ENCODE measurements around the gene NUMBL.

NUMBL gene

GRCh38 chr19:40640744-40641143 lies 49.7 kb downstream of the NUMBL start:
- Mint-ChIP-seq H3K36me3 (ENCODE audit: low read depth) (no peaks in the 10 kb centered on the region), H3K9me3 (no peaks in the 10 kb centered on the region), H3K27me3 (ENCODE audit: low read depth) (peaks cover 15% of the 10 kb centered on the region), H3K4me3 (peak overlapping the region; percentile 34 to 54 (median 52)), H3K27ac (peak overlapping the region; percentile 89 to 97 (median 92)), H3K4me1 (peaks cover 31% of the 10 kb centered on the region)
- TF ChIP-seq CTCF (IDR thresholded peaks at IDR 0.05; ENCODE audit: unreplicated experiment in 3 of 3) = no peak

DNA sequence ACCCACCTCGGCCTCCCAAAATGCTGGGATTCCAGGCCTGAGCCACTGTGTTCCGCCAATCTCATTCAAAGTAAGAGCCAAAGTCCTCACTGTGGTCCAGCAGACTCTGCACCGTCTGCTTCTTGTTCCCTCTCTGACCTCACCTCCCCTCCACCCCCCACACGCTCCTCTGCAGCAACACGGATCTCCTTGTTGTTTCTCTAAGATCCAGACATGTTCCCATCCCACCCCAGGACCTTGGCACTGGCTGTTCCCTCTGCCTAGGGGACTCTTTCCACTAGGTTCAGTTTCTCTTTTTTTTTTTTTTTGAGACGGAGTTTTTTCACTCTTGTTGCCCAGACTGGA lies 50.8 kb downstream of the NUMBL start:
- H3K27me3 Mint-ChIP-seq (ENCODE audit: low read depth) = peaks cover 26% of the 10 kb centered on the region
- TF ChIP-seq CTCF (IDR thresholded peaks at IDR 0.05; ENCODE audit: unreplicated experiment in 3 of 3) = no peak
- no peaks in the 10 kb centered on the region for H3K36me3 Mint-ChIP-seq (ENCODE audit: low read depth)
- peaks cover 28% of the 10 kb centered on the region for H3K4me1 Mint-ChIP-seq
- H3K9me3 Mint-ChIP-seq = no peaks in the 10 kb centered on the region
- H3K4me3 Mint-ChIP-seq = no peak overlapping the region
- peak overlapping the region in 1 of 3 experiments; percentile 92 for H3K27ac Mint-ChIP-seq

DNA sequence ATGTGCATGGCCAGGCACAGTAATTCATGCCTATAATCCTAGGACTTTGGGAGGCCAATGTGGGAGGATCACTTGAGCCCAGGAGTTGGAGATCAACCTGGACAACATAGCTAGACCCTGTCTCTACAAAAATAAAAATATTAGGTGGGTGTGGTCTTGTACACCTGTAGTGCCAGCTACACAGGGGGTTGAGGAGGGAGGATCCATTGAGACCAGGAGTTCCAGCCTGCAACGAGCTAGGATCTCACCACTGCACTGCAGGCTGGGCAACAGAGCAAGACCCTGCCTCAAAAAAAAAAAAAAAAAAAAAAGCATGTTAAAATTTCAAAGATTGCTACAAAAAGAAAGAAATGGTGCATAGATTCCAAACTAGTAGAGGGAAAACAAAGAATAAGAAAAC lies 52.1 kb downstream of the NUMBL start:
- peak overlapping the region in 1 of 3 experiments; percentile 92 for H3K27ac Mint-ChIP-seq
- no peaks in the 10 kb centered on the region for H3K36me3 Mint-ChIP-seq (ENCODE audit: low read depth)
- H3K4me3 Mint-ChIP-seq = no peak overlapping the region
- no peaks in the 10 kb centered on the region for H3K9me3 Mint-ChIP-seq
- H3K27me3 Mint-ChIP-seq (ENCODE audit: low read depth) = peaks cover 30% of the 10 kb centered on the region
- H3K4me1 Mint-ChIP-seq = peaks cover 35% of the 10 kb centered on the region
- TF ChIP-seq CTCF (IDR thresholded peaks at IDR 0.05; ENCODE audit: unreplicated experiment in 3 of 3) = no peak

DNA sequence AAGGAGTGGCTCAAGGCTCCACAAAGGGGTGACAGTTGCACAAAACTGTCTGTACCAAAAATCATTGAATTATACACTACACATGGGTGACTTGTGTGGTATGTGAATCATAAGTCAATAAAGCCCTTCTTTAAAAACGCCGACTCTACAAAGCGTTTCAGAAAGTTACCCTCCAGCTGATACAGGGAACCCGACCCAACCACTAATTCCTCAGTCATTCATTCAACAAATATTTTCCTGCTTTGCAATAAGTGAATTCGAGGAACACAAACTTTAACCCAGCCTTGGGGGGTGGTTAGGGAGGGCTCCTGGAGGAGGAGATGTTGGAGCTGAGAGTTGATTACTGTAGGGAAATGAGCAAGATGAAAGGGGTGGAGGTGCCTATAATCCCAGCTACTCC lies 57.2 kb downstream of the NUMBL start:
- peaks cover 18% of the 10 kb centered on the region for H3K4me1 Mint-ChIP-seq
- H3K36me3 Mint-ChIP-seq (ENCODE audit: low read depth) = peaks cover 18% of the 10 kb centered on the region
- no peak for TF ChIP-seq CTCF (IDR thresholded peaks at IDR 0.05; ENCODE audit: unreplicated experiment in 3 of 3)
- peak overlapping the region in 2 of 3 experiments; percentile 66 to 76 for H3K27ac Mint-ChIP-seq
- H3K9me3 Mint-ChIP-seq = no peaks in the 10 kb centered on the region
- H3K27me3 Mint-ChIP-seq (ENCODE audit: low read depth) = peaks cover 29% of the 10 kb centered on the region
- H3K4me3 Mint-ChIP-seq = peak overlapping the region in 1 of 3 experiments; percentile 48

GRCh38 chr19:40632311-40633036 lies 58.0 kb downstream of the NUMBL start:
- H3K36me3 Mint-ChIP-seq (ENCODE audit: low read depth) = peaks cover 19% of the 10 kb centered on the region
- TF ChIP-seq CTCF (IDR thresholded peaks at IDR 0.05; ENCODE audit: unreplicated experiment in 3 of 3) = no peak
- no peak overlapping the region for H3K4me3 Mint-ChIP-seq
- H3K4me1 Mint-ChIP-seq = peaks cover 18% of the 10 kb centered on the region
- H3K27me3 Mint-ChIP-seq (ENCODE audit: low read depth) = peaks cover 29% of the 10 kb centered on the region
- peak overlapping the region; percentile 15 to 51 (median 41) for H3K27ac Mint-ChIP-seq
- no peaks in the 10 kb centered on the region for H3K9me3 Mint-ChIP-seq

GRCh38 chr19:40630571-40631160 lies 59.8 kb downstream of the NUMBL start:
- Mint-ChIP-seq H3K4me3 (no peak overlapping the region), H3K36me3 (ENCODE audit: low read depth) (peaks cover 36% of the 10 kb centered on the region), H3K27ac (peak overlapping the region in 1 of 3 experiments; percentile 68), H3K4me1 (peaks cover 18% of the 10 kb centered on the region), H3K9me3 (no peaks in the 10 kb centered on the region), H3K27me3 (ENCODE audit: low read depth) (peaks cover 21% of the 10 kb centered on the region)
- TF ChIP-seq CTCF (IDR thresholded peaks at IDR 0.05; ENCODE audit: unreplicated experiment in 3 of 3) = no peak

Data from nephron (organoid).